Subcutaneous adipose tissue (tissue), 4 donors: ENCODE results near the gene CUTA. TPM values are rescaled to one million over a fixed set of nuclear protein-coding genes. Genes with fewer than 3 reads are reported as not detected.

Experiments used
- total RNA-seq, 4 donors: library from RNA; depleted of rRNA; stranded (reverse); fragments of >200 nt; gene quantifications; one replicate each; pipeline ENCODE4 v1.1.0, GENCODE V29; 2016
- TF ChIP-seq, protein P1 (sequence below): fragments of 450-650 bp; IDR thresholded peaks from one replicate; pipeline ENCODE4 v1.5.1; 2016; ENCODE audit warnings: low read depth, mild to moderate bottlenecking, control low read depth, antibody characterized with exemption, moderate library complexity

The CUTA gene
- total RNA-seq, 4 donors from 2014 or later: 66.7 to 92.6 (median 79.6) TPM

DNA sequence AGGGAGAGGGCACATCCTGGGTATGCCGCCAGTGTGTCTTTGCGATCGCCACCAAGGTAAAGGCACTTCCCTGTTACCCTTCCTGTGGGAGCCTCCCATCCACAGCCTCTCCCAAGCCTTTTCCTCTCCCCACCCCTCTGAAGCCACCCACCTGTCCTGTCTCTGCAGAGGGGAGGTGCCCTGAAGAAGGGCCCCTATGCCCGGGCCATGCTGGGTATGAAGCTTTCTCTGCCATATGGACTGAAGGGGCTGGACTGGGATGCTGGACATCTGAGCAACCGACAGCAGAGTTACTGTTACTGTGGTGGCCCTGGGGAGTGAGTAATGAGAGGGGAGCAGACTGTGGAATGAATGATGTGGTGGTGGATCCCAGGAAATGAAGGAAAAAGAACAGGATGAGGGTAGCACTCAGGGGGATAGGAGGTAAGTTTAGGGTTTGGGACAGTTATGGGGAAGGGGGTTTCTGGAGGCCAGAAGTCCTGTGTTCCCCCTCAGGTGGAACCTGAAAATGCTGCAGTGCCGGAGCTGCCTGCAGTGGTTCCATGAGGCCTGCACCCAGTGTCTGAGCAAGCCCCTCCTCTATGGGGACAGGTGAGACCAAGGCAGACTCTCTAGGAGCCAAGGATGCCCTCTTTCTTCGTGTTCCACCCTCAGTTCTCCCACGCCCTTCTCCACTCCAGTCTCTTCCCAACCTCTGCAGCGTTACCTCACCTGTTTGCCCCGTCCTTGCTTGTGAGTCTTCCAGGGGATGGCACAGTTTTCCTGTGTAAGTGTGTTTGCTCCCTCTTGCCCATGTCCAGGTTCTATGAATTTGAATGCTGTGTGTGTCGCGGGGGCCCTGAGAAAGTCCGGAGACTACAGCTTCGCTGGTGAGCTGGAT lies 4.4 kb downstream of the CUTA start:
- TF ChIP-seq, protein P1, sequence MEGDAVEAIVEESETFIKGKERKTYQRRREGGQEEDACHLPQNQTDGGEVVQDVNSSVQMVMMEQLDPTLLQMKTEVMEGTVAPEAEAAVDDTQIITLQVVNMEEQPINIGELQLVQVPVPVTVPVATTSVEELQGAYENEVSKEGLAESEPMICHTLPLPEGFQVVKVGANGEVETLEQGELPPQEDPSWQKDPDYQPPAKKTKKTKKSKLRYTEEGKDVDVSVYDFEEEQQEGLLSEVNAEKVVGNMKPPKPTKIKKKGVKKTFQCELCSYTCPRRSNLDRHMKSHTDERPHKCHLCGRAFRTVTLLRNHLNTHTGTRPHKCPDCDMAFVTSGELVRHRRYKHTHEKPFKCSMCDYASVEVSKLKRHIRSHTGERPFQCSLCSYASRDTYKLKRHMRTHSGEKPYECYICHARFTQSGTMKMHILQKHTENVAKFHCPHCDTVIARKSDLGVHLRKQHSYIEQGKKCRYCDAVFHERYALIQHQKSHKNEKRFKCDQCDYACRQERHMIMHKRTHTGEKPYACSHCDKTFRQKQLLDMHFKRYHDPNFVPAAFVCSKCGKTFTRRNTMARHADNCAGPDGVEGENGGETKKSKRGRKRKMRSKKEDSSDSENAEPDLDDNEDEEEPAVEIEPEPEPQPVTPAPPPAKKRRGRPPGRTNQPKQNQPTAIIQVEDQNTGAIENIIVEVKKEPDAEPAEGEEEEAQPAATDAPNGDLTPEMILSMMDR: no peak

DNA sequence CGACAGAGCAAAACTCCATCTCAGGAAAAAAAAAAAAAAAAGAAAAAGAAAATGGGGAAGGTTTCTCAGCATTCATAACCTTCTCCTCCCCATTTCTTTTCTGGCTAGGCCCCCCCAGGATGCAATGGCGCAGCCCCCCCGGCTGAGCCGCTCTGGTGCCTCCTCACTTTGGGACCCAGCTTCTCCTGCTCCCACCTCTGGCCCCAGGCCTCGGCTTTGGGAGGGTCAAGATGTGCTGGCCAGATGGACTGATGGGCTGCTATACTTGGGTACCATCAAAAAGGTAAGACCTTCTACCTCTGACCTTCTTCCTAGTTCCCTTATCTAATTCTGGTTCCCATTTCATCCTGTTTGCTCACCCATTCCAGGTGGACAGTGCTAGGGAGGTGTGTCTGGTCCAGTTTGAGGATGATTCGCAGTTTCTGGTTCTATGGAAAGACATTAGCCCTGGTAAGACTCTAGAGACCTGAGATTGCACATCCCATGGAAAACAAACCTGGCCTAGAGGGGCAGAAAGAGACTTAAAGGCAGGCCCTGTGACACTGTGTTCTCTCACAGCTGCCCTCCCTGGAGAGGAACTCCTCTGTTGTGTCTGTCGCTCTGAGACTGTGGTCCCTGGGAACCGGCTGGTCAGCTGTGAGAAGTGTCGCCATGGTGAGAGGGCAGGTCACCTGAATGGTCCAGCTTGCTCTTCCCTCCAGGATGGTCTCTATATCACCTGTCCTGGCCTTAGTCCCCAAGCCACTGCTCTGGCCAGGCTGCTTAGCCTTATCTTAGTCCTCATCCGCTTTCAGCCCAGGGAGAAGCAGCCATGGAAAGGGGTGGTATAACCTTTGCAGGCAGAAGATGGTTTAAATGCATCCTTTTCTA lies 5.5 kb downstream of the CUTA start:
- TF ChIP-seq, protein P1: no peak

DNA sequence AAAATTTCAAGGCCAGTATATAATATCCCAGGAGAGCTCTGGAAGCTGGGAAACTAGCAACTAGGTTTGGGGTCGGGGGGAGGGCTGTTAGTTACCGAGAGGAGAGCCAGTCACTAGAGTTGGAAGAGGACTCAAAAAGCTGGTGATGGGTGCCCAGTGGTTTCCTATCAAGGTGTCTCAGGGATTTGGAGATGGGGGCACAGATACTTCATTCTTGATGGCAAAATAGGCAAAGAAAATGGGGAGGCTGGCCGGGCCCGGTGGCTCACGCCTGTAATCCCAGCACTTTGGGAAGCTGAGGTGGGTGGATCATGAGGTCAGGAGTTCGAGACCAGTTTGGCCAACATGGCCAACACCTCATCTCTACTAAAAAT lies 6.3 kb downstream of the CUTA start:
- TF ChIP-seq, protein P1: no peak

DNA sequence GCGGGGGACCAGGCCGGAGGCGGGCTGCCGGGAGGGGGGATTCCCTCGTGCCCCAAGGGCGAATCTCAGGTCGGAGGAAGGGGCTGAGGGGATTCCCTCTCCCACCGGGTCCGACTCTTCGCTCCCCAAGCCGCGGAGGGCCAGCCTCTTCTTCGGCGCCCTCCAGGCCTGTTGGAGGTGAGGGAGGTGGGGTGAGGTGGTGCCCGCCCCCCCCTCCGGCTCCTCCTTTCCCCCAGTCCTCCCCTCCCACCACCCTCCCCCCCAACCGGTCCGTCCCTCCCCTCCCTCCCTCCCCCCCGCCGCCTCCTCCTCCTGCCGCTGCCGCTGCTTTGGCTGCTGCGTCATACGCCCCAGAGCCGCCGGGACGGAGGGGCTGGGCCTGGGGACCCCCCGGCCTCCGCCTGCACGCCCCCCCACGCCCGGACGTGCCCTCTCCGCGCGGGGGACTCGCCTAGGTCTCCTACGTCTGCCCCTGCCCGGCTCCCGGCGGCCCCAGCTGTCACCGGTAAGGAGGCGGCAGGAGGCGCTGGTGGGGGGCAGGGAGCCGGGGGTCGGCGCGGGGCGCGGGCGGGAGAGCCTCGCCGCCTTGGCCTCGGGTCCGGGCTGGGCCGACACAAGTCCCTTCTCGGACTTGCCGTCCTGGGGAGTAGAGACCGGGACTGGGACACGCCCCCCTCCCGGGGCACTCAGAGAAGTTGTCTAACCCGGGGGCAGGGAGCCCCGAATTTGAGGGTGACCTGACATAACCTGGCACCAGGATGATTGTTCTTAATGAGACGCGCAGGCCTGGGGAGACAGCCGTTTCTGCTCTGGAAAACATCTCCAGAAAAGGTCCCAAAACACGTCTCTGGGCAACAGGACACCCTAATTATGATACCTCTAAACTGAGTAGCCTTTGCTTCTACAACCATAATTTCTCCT lies 6.9 kb downstream of the CUTA start, which contains the start of gene PHF1:
TSS of gene PHF1 (plus strand) at position 304 of the 921 bp plus-strand sequence. CDS start 1,250 bp downstream, outside the sequence.
- TF ChIP-seq, protein P1: no peak

DNA sequence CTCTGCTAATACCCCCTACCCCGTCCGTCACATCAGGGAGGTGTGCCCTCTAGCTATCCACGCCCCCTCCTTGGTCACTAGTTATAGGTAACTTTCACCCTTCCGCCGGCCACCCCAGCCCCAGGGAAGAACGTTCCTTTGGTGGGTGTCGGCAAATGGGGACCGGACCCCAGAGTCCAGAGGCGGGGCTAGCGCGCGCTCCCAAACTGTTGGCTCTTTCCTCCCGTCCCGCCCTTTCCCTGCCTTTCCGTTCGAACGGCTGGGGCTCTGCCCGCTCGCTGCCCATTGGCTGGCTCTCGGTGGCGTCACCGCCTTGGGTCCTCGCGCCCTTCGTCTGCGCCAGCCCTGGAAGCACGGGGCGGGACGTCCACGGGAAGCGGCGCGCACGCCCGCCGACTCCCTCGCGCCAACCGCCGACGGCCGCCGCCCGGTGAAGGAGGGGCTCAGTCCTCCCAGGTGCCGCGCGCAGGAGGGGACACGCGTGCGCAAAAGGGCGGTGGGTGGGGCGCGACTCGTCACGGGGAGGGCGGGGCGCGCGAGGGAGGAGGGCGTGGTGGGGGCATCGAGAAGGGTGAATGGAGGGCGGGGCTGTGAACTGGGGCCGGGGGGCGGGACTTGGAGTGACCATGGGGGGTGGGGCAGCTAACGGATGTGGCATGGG lies 7.7 kb downstream of the CUTA start:
- TF ChIP-seq, protein P1: no peak

DNA sequence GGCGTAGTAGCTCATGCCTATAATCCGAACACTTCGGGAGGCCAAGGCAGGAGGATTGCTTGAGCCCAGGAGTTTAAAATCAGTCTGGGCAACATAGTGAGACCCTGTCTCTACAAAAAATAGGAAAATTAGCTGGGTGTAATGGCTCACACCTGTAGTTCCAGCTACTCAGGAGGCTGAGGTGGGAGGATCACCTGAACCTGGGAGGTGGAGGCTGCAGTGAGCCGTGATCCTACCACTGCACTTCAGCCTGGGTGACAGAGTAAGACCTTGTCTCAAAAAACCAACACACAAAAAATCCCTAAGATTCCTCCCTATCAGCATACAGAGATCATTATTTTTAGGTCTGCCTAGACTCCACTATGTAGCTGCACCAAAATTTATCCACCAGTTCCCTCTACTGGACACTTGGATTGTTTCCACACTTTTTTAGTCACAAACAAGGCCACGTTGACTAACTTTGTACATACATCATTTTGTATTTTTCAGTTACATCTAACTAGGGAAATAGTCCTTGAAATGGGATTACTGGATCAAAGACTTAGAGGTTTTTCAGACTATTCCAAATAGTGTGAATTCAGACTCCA lies 10.7 kb downstream of the CUTA start:
- TF ChIP-seq, protein P1: no peak
